PC-3 (cell line): Measurements from ENCODE around the gene RABGAP1L. TPM values are rescaled to one million over a fixed set of nuclear protein-coding genes. Genes with fewer than 3 reads are reported as not detected.

Experiments
- ATAC-seq: fragments of 200-7000 bp; cut with Tn5 transposase; 2 replicates; pipeline ENCODE4 v1.9.1; 2020; ENCODE audit warnings: mild to moderate bottlenecking, moderate library complexity
- BruUV-seq: library from RNA; stranded (reverse); fragments of 400-500 nt; replicated peaks from 2 replicates; lab custom pipeline; 2021; lab: Mats Ljungman, UMichigan
- CTCF ChIA-PET: fragments of 300-600 bp; sonication (Branson Sonifier 250); formaldehyde crosslinking; loops from one replicate; lab custom pipeline; 2022; ENCODE audit warnings: antibody characterized with exemption; lab: Charles Lee
- POLR2A ChIA-PET: fragments of 300-600 bp; sonication (Branson Sonifier 250); formaldehyde crosslinking; loops from one replicate; lab custom pipeline; 2022; ENCODE audit warnings: antibody characterized with exemption; ENCODE audit not compliant: unreplicated experiment; lab: Charles Lee
- DNase-seq: peaks from one replicate; pipeline ENCODE4 v3.0.0-alpha.2; 2015
- H2AFZ ChIP-seq: fragments of 300-600 bp; sonication (generic); 2 replicates; pipeline ENCODE4 v1.6.0; 2016; ENCODE audit warnings: antibody characterized with exemption, low read length
- H3F3A ChIP-seq: fragments of 300-600 bp; sonication (generic); one replicate; pipeline ENCODE4 v1.6.0; 2017; ENCODE audit warnings: antibody characterized with exemption, low read length, control low read depth, mild to moderate bottlenecking; ENCODE audit not compliant: unreplicated experiment
- H3K27ac ChIP-seq: fragments of 300-600 bp; sonication (generic); 2 replicates; pipeline ENCODE4 v1.5.1; 2016; ENCODE audit warnings: mild to moderate bottlenecking, low read length
- H3K27me3 ChIP-seq: fragments of 300-600 bp; sonication (generic); 2 replicates; pipeline ENCODE4 v1.6.1; 2016; ENCODE audit warnings: low read length, mixed read lengths
- H3K36me3 ChIP-seq: fragments of 300-600 bp; sonication (generic); 2 replicates; pipeline ENCODE4 v1.6.1; 2016; ENCODE audit warnings: low read depth, mixed run types, low read length, mixed read lengths
- H3K4me1 ChIP-seq: fragments of 300-600 bp; sonication (generic); 2 replicates; pipeline ENCODE4 v1.5.1; 2016; ENCODE audit warnings: low read length; ENCODE audit not compliant: insufficient read depth
- H3K4me2 ChIP-seq: fragments of 300-600 bp; sonication (generic); 2 replicates; pipeline ENCODE4 v1.6.0; 2016; ENCODE audit warnings: low read length
- H3K4me3 ChIP-seq: fragments of 300-600 bp; sonication (generic); 2 replicates; pipeline ENCODE4 v1.5.1; 2016; ENCODE audit warnings: mild to moderate bottlenecking, low read length, mixed read lengths
- H3K79me2 ChIP-seq: fragments of 300-600 bp; sonication (generic); 2 replicates; pipeline ENCODE4 v1.6.1; 2017; ENCODE audit warnings: low read length, mixed read lengths
- H3K9ac ChIP-seq: fragments of 300-600 bp; sonication (generic); 2 replicates; pipeline ENCODE4 v1.6.0; 2016; ENCODE audit warnings: mild to moderate bottlenecking, low read length
- H3K9me2 ChIP-seq: fragments of 300-600 bp; sonication (generic); replicated peaks from 2 replicates; pipeline ENCODE4 v1.6.1; 2016; ENCODE audit warnings: mixed run types, low read length, mixed read lengths
- H3K9me3 ChIP-seq: fragments of 300-600 bp; sonication (generic); 2 replicates; pipeline ENCODE4 v1.6.1; 2016; ENCODE audit warnings: low read length, mixed read lengths
- H4K20me1 ChIP-seq: fragments of 300-600 bp; sonication (generic); 2 replicates; pipeline ENCODE4 v1.6.1; 2016; ENCODE audit warnings: low read length, mixed read lengths
- EZH2 ChIP-seq: fragments of 300-600 bp; sonication (generic); IDR thresholded peaks from one replicate; pipeline ENCODE4 v1.6.1; 2017; ENCODE audit warnings: antibody characterized with exemption, mild to moderate bottlenecking, low read length; ENCODE audit not compliant: unreplicated experiment
- EZH2phosphoT487 ChIP-seq: fragments of 300-600 bp; sonication (generic); IDR thresholded peaks from 2 replicates; pipeline ENCODE4 v1.6.1; 2018; ENCODE audit warnings: mild to moderate bottlenecking, antibody characterized with exemption, low read length, borderline replicate concordance
- intact Hi-C: fragments of 100-400 bp; cut with micrococcal nuclease; formaldehyde crosslinking; loops from 2 replicates; pipeline ENCODE4 v1.9.0; 2023
- total RNA-seq: library from RNA; depleted of rRNA; stranded (reverse); fragments of >200 nt; gene quantifications from 2 replicates; pipeline ENCODE4 v1.2.3, GENCODE V29; 2014
- TF ChIP-seq, protein P1 (sequence below): fragments of 300-600 bp; sonication (generic); conservative IDR thresholded peaks from 2 replicates; pipeline ENCODE4 v1.5.1; 2017; ENCODE audit warnings: antibody characterized with exemption, low read depth, mild to moderate bottlenecking, low read length

The RABGAP1L gene
- total RNA-seq, 1 experiment from 2014 or later: 24.4 TPM

DNA sequence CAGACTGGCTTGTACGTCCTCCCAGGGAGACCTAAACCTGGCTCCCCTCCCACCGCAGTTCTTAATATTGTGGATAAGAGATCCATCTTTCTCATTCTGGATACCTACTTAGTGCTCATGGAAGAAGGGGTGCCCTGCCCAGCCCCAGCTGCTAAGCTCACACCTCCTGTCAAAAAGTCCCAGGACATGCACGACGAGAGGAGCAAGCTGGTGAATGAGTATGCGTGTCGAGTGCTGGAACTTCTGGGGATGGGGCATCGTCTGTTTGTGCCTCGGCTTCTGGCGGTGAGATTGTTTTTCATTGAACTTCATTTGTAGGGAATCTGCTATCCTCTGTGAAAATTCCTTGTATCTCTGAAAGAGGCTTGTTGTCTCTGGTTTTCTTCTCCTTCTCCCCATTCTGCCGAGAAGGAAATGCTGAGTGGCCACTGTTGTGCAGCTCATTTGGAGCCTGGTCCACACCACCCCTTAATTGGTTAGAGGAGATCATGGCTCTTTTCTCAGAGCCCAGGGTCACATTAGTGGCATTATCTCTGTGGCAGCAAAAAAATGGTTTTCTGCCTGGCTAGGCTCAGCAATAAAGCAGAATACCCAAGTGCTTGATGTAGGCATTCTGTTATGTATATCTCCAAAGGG, 641.0 kb downstream of the RABGAP1L start:
- no peaks in the 10 kb centered on the region for H3K9me3 ChIP-seq
- no TSS peak for BruUV-seq
- peak overlapping the region; percentile 90 for H3K4me2 ChIP-seq
- ATAC-seq (no peak), DNase-seq (no peak)
- no peaks in the 10 kb centered on the region for H3K79me2 ChIP-seq
- TF ChIP-seq EZH2phosphoT487 (no peak), EZH2 (no peak)
- TF ChIP-seq, protein P1, sequence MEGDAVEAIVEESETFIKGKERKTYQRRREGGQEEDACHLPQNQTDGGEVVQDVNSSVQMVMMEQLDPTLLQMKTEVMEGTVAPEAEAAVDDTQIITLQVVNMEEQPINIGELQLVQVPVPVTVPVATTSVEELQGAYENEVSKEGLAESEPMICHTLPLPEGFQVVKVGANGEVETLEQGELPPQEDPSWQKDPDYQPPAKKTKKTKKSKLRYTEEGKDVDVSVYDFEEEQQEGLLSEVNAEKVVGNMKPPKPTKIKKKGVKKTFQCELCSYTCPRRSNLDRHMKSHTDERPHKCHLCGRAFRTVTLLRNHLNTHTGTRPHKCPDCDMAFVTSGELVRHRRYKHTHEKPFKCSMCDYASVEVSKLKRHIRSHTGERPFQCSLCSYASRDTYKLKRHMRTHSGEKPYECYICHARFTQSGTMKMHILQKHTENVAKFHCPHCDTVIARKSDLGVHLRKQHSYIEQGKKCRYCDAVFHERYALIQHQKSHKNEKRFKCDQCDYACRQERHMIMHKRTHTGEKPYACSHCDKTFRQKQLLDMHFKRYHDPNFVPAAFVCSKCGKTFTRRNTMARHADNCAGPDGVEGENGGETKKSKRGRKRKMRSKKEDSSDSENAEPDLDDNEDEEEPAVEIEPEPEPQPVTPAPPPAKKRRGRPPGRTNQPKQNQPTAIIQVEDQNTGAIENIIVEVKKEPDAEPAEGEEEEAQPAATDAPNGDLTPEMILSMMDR: no peak
- H3K4me1 ChIP-seq: peaks cover 18% of the 10 kb centered on the region
- no peak overlapping the region for H3K27ac ChIP-seq
- intact Hi-C loops: loop anchor here (5.0 kb wide), 1 partner anchor 113 kb away; no protein-coding TSS in a partner anchor
- CTCF ChIA-PET: interaction anchor here (0.5 to 0.9 kb wide), 2 partner anchors 29 to 187 kb away, joined by 3 to 5 read pairs; no protein-coding TSS in a partner anchor
- H2AFZ ChIP-seq: peak overlapping the region; percentile 71
- no peaks in the 10 kb centered on the region for H3K36me3 ChIP-seq
- H4K20me1 ChIP-seq: no peaks in the 10 kb centered on the region
- no peaks in the 10 kb centered on the region for H3K9me2 ChIP-seq
- H3F3A ChIP-seq: no peaks in the 10 kb centered on the region
- H3K4me3 ChIP-seq: peak overlapping the region; percentile 70
- POLR2A ChIA-PET: interaction anchor here (0.7 to 0.8 kb wide), 2 partner anchors 223 to 416 kb away, joined by 3 to 6 read pairs; partner anchors contain the start of gene MRPS14
- H3K27me3 ChIP-seq: no peaks in the 10 kb centered on the region
- H3K9ac ChIP-seq: peak overlapping the region; percentile 11; the same call in 1 of the 2 replicates

DNA sequence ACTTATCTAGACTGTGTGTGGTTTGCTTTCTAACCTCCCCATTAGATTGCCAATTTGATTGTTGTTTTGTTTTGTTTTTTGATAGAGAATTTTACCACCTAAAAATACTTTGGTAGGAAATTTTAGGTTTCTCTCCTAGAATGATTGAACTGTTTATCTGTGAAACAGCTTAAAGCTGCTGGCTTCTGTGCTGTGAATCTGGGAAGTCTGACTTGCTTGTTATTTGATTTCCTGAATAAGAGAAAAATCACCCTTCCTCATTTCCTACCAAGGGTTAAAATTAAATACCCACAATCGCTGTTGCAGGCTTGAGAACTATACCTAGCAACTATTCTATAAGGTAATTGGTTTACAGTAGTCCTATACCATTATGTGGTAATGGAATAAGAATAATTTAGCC, 641.6 kb downstream of the RABGAP1L start:
- no peak for TF ChIP-seq EZH2phosphoT487
- TF ChIP-seq, protein P1: no peak
- no peak for TF ChIP-seq EZH2
- H3K27me3 ChIP-seq: no peaks in the 10 kb centered on the region
- no peaks in the 10 kb centered on the region for H3K79me2 ChIP-seq
- no peak for ATAC-seq
- H3K27ac ChIP-seq: no peak overlapping the region
- BruUV-seq: no TSS peak
- H3F3A ChIP-seq: no peaks in the 10 kb centered on the region
- ChIA-PET POLR2A (no interaction called here), CTCF (no interaction called here)
- no peaks in the 10 kb centered on the region for H3K9me2 ChIP-seq
- intact Hi-C loops: loop anchor here (5.0 kb wide), 1 partner anchor 114 kb away; no protein-coding TSS in a partner anchor
- no peak for DNase-seq
- no peak overlapping the region for H3K4me3 ChIP-seq
- H3K36me3 ChIP-seq: no peaks in the 10 kb centered on the region
- H4K20me1 ChIP-seq: no peaks in the 10 kb centered on the region
- H3K4me1 ChIP-seq: peaks cover 15% of the 10 kb centered on the region
- H3K9ac ChIP-seq: no peak overlapping the region
- no peaks in the 10 kb centered on the region for H3K9me3 ChIP-seq
- no peak overlapping the region for H2AFZ ChIP-seq
- no peak overlapping the region for H3K4me2 ChIP-seq

GRCh38 chr1:174809755-174810280, 650.5 kb downstream of the RABGAP1L start:
- ATAC-seq (no peak), DNase-seq (no peak)
- Histone ChIP-seq H3K4me1 (0 out of 2 replicates have a peak, but pooled peaks cover 3% of the 10 kb centered on the region), H3K79me2 (no peaks in the 10 kb centered on the region), H3K9ac (no peak overlapping the region), H3K4me2 (no peak overlapping the region), H3F3A (no peaks in the 10 kb centered on the region), H3K27ac (no peak overlapping the region), H3K27me3 (no peaks in the 10 kb centered on the region), H3K9me3 (no peaks in the 10 kb centered on the region), H3K4me3 (no peak overlapping the region), H3K36me3 (no peaks in the 10 kb centered on the region), H3K9me2 (no peaks in the 10 kb centered on the region), H4K20me1 (no peaks in the 10 kb centered on the region), H2AFZ (no peak overlapping the region)
- CTCF ChIA-PET: no interaction called here
- intact Hi-C loops: no loop called here
- BruUV-seq: no TSS peak
- TF ChIP-seq, protein P1: no peak
- TF ChIP-seq EZH2phosphoT487 (no peak), EZH2 (no peak)
- POLR2A ChIA-PET: no interaction called here
